Hepatocyte (in vitro differentiated cells): ENCODE results near the gene STAM.

Source experiments
- CTCF ChIP-seq: fragments of 200-600 bp; sonication (generic); IDR thresholded peaks from 2 replicates; pipeline ENCODE4 v1.5.1; 2016; ENCODE audit warnings: antibody characterized with exemption, mild to moderate bottlenecking; ENCODE audit not compliant: poor library complexity
- EZH2 ChIP-seq: fragments of 200-600 bp; sonication (generic); IDR thresholded peaks from 2 replicates; pipeline ENCODE4 v1.6.1; 2016; ENCODE audit warnings: antibody characterized with exemption, mild to moderate bottlenecking, borderline replicate concordance

- TF ChIP-seq CTCF, result no peak
- TF ChIP-seq EZH2, result no peak
Measured at GRCh38 chr10:17645621-17646345, 1.8 kb downstream of the STAM start.
